Activated T-cell treated with anti-CD3 and anti-CD28 coated beads, Interleukin-2, amount 50 U/mL, for 72 hours (primary cell): ENCODE measurements around the gene KIT. TPM values are rescaled to one million over a fixed set of nuclear protein-coding genes. Genes with fewer than 3 reads are reported as not detected.

Experiments
- ATAC-seq, 2 donors: fragments of 150-1000 bp; cut with Tn5 transposase; replicated peaks in 1 of 2; 2 replicates each; pipeline ENCODE4 v1.10.0; 2021; ENCODE audit warnings: moderate library complexity in 2 of 2, mild to moderate bottlenecking in 1 of 2
- DNase-seq, 2 donors: peaks; one replicate each; pipeline ENCODE4 v3.0.0; 2021 to 2022; ENCODE audit warnings: mixed read lengths in 1 of 2
- H3K27ac Mint-ChIP-seq: one replicate; pipeline ENCODE4 v1.8.0; 2022; ENCODE audit warnings: mild to moderate bottlenecking, moderate library complexity, mixed read lengths
- H3K27me3 Mint-ChIP-seq: one replicate; pipeline ENCODE4 v1.8.0; 2022; ENCODE audit warnings: low read depth, mixed read lengths
- H3K36me3 Mint-ChIP-seq, 2 donors: one replicate each; pipeline ENCODE4 v1.8.0; 2022; ENCODE audit warnings: mixed read lengths in 2 of 2, mild to moderate bottlenecking in 1 of 2; ENCODE audit not compliant: insufficient read depth in 2 of 2
- H3K4me1 Mint-ChIP-seq: one replicate; pipeline ENCODE4 v1.8.0; 2022; ENCODE audit warnings: low read depth, mixed read lengths
- H3K4me3 Mint-ChIP-seq, 2 donors: one replicate each; pipeline ENCODE4 v1.8.0; 2022; ENCODE audit warnings: mild to moderate bottlenecking in 2 of 2, mixed read lengths in 2 of 2, moderate library complexity in 2 of 2
- H3K9me3 Mint-ChIP-seq, 2 donors: one replicate each; pipeline ENCODE4 v1.8.0; 2022; ENCODE audit warnings: mixed read lengths in 2 of 2
- total RNA-seq, 2 donors: library from RNA; stranded (reverse); gene quantifications; one replicate each; pipeline ENCODE4 v1.2.3, GENCODE V29; 2022

Gene KIT
- total RNA-seq, 2 donors from 2014 or later: 0.07 to 0.22 TPM

DNA sequence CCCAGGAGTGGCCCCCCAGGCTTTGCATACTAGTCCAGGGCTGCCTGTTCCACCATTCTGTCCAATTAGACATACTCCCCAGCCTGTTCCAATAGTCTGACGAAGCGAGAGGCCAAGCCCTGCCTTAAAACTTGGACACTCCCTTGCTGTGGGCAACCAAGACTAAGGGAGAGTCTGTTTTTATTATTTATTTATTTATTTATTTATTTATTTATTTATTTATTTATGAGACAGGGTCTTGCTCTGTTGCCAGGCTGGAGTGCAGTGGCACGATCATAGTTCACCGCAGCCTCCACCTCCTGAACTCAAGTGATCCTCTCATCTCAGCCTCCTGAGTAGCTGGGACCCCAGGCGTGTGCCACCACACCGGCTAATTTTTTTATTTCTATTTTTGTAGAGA, 6.6 kb downstream of the KIT start:
- no peak overlapping the region for H3K27ac Mint-ChIP-seq
- ATAC-seq: no peak
- H3K27me3 Mint-ChIP-seq: peaks cover 52% of the 10 kb centered on the region
- peaks cover 10% of the 10 kb centered on the region for H3K4me1 Mint-ChIP-seq
- H3K4me3 Mint-ChIP-seq: no peak overlapping the region
- H3K36me3 Mint-ChIP-seq: no peaks in the 10 kb centered on the region
- no peak for DNase-seq
- no peaks in the 10 kb centered on the region for H3K9me3 Mint-ChIP-seq

DNA sequence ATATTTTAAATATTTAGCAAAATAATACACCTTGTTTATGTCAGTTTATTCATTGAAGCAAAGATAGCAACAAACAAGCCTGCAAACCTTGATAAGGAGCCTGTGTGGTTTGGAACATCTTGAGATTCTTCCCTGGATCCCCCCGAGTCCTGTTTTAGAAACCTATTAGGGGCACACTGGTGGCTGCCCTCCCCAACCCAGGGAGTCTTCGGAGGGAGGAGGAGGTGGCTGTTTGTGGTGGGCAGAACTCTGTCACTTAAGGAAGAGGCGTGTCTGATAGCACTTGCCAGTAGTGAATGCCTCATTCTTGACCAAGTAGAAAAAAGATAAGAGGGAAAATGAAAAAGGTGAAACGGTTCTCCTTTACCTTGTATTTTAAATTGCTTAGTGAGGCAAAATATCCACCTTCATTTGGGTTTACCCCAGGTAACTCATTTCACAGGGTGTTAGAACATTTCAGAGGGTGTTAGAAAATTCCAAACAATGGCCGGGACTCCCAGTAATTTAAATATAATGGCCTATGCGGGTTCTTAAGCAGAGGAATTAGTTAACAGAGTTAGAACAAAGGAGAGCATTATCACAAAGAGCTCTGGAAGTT, 10.4 kb downstream of the KIT start:
- Mint-ChIP-seq H3K36me3 (no peaks in the 10 kb centered on the region), H3K27ac (no peak overlapping the region), H3K4me3 (no peak overlapping the region), H3K27me3 (peaks cover 31% of the 10 kb centered on the region), H3K9me3 (no peaks in the 10 kb centered on the region), H3K4me1 (no peaks in the 10 kb centered on the region)
- DNase-seq (no peak), ATAC-seq (no peak)

DNA sequence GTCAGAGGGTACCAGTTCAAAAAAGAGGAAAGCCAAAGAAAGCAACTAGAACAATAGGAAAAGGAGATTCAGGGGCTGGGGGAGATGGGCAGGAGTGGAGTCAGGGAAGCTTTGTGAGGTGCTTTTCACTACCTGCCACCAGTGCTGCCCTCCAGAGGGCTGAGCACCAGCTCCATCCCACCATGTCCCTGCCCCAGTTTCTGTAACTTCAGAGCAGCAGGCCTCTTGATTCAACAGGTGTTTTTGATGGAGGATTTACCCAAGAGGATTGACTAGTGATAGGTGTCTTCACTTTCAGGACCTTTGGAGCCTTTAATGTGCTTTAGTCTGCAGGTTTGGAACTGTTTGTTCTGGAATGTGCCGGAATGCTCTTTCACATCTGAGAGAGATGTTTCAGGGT, 12.1 kb downstream of the KIT start:
- ATAC-seq (no peak), DNase-seq (no peak)
- Mint-ChIP-seq H3K4me3 (no peak overlapping the region), H3K27ac (no peak overlapping the region), H3K4me1 (no peaks in the 10 kb centered on the region), H3K36me3 (no peaks in the 10 kb centered on the region), H3K9me3 (no peaks in the 10 kb centered on the region), H3K27me3 (peaks cover 21% of the 10 kb centered on the region)

DNA sequence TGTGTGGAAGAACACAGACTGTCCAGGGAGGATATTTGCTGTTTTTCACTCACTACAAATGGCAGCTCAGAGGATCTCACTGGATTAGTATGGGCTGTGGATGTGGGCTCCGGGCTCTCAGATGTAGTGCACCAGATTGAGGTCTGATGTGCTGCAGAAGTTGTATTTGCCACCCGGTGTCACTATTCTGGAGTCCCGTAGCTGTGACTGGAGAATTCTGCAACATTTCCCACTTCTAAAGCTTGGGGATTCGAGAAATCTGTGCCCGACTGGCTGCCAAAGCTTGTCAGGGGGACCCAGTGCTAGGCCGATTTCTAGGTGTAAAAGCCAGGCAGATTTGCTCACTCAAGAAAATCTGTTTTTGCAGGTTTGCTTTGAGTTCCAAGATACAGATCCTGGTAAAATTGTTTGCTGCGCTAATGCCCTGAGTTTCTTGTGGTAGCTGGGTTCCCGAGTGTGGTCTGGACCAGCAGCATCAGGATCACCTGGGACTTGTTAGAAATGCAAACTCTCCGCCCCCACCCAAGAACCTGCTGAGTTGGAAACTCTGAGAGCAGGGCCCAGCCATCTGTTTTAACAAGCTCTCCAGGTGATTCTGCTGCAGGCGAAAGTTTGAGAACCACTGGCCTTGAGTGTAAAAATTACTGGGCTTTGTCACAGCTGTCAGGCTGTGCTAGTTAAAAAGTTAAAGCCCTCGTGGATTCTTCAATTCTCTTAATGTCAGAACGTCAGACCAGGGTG, 18.1 kb downstream of the KIT start:
- no peaks in the 10 kb centered on the region for H3K4me1 Mint-ChIP-seq
- no peak overlapping the region for H3K27ac Mint-ChIP-seq
- no peaks in the 10 kb centered on the region for H3K27me3 Mint-ChIP-seq
- H3K36me3 Mint-ChIP-seq: no peaks in the 10 kb centered on the region
- ATAC-seq (no peak), DNase-seq (no peak)
- H3K4me3 Mint-ChIP-seq: no peak overlapping the region
- no peaks in the 10 kb centered on the region for H3K9me3 Mint-ChIP-seq

DNA sequence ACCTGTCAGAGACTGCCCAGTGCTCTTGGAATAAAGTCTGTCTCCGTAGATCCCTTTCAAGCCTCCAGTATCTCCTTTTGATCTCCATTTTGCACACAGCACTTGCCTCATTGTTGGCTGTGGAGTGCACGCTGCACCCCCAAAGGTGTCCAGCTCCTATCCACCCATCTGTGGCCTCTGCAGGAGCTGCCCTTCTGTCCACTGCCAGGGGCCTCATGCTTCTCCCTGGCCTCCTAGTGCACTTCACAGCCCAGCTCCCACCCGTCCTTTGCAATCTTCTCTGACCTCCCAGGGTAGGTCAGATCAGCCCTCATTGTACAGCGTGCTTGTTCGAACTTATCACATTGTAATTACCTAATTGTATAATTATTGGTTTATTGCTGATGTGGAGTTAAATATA, 18.9 kb downstream of the KIT start:
- H3K27me3 Mint-ChIP-seq: no peaks in the 10 kb centered on the region
- DNase-seq: no peak
- no peak overlapping the region for H3K4me3 Mint-ChIP-seq
- no peaks in the 10 kb centered on the region for H3K36me3 Mint-ChIP-seq
- no peak overlapping the region for H3K27ac Mint-ChIP-seq
- ATAC-seq: no peak
- H3K4me1 Mint-ChIP-seq: no peaks in the 10 kb centered on the region
- no peaks in the 10 kb centered on the region for H3K9me3 Mint-ChIP-seq

DNA sequence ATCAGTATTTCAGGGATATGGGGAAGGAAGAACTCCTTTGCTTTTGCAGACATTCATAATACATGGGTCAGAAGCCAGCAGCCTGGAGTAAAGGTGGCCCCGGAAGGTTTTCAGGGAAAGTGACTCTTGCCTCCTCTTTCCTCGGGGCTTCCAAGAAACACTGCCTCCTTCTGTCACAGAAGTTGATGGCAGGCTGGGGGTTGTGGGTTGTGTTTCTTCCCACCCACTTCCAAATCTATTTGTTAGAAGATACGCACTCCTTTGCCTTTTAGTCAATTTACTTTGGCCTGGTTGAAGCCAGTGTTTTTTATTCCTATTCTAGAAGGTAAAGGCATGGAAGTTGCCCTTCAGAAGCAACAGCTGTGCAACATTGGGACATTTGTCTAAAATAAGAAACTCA, 19.7 kb downstream of the KIT start:
- Mint-ChIP-seq H3K4me1 (no peaks in the 10 kb centered on the region), H3K36me3 (no peaks in the 10 kb centered on the region), H3K4me3 (no peak overlapping the region), H3K27me3 (no peaks in the 10 kb centered on the region), H3K9me3 (no peaks in the 10 kb centered on the region), H3K27ac (no peak overlapping the region)
- ATAC-seq (no peak), DNase-seq (no peak)

DNA sequence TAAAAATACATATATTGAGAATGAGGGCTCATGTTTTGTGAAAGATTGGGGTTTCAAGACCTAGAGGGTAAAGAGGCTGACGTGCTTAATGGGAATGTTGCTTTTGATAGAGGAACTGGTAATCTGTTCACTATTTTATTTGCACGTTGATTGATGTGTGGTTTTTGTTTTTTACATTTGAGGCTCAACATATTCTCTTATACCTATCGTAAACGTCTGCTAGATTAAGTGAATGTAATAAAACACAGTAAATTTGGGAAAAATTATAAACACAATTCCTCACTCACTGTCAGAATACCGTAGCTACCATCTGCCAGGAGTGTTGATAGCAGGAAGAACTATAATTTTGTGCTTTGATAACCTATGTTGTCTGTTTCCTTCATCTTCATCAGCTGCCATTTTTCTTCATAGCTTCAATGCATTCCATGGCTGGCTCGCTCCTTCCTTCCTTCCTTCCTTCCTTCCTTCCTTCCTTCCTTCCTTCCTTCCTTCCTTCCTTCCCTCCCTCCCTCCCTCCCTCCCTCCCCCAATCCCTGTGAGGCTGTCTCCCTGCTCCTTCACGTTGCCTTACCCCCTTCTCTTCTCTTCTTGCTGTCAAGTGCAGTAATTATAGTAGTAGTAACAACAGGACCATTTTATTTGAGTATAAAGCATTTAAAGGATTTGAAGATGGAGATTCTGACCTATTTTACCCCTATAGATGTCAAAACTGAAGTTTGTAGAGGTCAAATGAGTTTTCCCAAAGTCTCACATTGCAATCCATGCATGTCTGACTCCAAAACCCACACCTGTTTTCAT, 20.3 kb downstream of the KIT start:
- Mint-ChIP-seq H3K27me3 (no peaks in the 10 kb centered on the region), H3K36me3 (no peaks in the 10 kb centered on the region), H3K9me3 (no peaks in the 10 kb centered on the region), H3K27ac (no peak overlapping the region), H3K4me3 (no peak overlapping the region), H3K4me1 (no peaks in the 10 kb centered on the region)
- no peak for ATAC-seq
- no peak for DNase-seq

DNA sequence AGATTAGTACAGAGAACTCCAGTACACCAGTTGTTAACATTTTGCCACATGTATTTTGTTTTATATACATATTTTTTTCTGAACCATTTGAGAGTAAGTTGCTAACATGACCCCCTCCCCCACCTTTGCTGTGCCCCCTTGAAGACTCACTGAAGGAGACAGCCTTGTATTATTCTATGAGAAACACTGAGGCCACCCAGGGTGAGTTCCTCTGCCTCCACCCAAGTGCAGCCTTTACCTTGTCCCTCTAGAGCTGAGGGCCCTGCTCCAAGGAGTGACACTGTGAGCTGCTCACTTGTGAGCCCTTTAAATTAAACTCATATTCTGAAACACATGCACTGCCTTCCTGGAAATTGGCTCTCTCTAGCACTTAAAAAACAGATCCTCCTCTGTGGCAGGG, 21.1 kb downstream of the KIT start:
- Mint-ChIP-seq H3K36me3 (no peaks in the 10 kb centered on the region), H3K4me1 (peaks cover 4% of the 10 kb centered on the region), H3K27ac (peak overlapping the region; percentile 18), H3K4me3 (no peak overlapping the region), H3K27me3 (no peaks in the 10 kb centered on the region), H3K9me3 (no peaks in the 10 kb centered on the region)
- ATAC-seq (no peak), DNase-seq (no peak)

DNA sequence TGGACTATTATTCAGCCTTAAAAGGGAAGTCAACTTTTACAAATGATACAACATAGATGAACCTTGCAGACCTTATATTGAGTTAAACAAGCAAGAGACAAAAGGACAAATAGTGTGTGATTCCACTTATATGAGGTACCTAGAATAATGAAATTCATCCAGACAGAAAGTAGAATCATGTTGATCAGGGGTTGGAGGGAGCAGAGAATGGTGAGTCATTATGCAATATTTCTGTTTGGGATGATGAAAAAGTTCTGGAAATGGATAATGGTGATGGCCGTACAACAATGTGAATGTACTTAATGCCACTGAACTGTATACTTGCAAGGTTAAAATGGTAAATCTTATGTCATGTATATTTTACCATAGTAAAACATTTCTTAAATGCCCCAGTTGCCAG, 22.1 kb downstream of the KIT start:
- ATAC-seq: no peak
- peaks cover 13% of the 10 kb centered on the region for H3K4me1 Mint-ChIP-seq
- no peaks in the 10 kb centered on the region for H3K36me3 Mint-ChIP-seq
- no peaks in the 10 kb centered on the region for H3K27me3 Mint-ChIP-seq
- no peaks in the 10 kb centered on the region for H3K9me3 Mint-ChIP-seq
- DNase-seq: no peak
- H3K27ac Mint-ChIP-seq: no peak overlapping the region
- no peak overlapping the region for H3K4me3 Mint-ChIP-seq

DNA sequence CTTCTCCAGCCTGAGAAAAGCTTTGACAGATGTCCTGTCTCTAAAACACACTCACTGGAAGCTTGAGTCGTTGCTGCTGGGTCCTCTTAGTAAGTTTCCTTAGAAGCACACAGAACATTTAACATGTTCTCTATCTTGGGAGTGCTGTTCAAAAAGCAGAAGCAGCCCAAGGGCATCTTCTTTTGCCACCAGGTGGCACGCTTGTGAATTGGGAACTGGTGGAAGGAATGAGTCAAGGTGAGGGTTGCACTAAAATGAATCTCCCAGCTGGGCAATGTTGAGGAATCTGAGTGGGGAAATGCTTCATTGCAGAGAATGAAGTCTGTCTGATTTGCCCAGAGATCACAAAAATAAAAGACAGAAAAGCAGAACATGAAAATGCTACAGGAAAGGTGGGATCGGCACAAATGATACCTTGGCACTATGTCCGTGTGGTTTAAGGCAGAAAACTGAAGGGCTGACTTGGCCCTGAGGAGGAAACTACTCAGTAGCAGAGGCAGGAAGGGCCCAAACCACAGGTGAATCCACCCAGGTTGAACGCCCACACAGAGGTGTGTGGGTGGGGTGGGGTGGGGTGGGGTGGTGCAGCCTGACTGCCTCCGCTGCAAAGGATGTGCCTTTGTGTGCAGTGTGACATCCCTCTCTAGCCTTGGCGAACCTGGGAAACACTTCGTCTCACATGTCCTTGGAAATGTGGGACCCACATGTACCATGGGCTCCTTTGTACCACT, 26.0 kb downstream of the KIT start:
- peak; percentile 74 for ATAC-seq
- Mint-ChIP-seq H3K9me3 (no peaks in the 10 kb centered on the region), H3K4me3 (peak overlapping the region; percentile 29 to 36), H3K27me3 (no peaks in the 10 kb centered on the region), H3K27ac (peak overlapping the region; percentile 63), H3K4me1 (peaks cover 24% of the 10 kb centered on the region), H3K36me3 (no peaks in the 10 kb centered on the region)
- peak; percentile 48 to 64 for DNase-seq

DNA sequence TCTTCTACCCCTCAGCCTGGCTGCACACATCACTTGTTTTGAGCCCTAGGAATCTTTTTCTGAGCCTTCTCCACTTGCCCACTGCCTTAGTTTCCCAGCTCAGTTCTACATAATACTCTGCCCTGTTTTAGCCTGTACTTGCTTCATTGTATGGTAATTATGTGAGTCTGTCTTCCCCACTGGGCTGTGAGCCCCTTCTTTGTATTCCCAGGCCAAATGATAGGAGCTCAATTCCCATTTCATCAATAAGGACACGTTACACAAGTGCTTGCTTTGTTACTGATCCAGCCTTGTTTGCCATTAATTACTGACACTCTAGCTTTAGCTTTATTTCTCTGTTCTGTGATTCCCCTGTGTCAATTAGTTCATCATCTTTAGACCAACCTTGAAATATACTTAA, 28.1 kb downstream of the KIT start:
- H3K36me3 Mint-ChIP-seq: no peaks in the 10 kb centered on the region
- no peak overlapping the region for H3K27ac Mint-ChIP-seq
- no peaks in the 10 kb centered on the region for H3K9me3 Mint-ChIP-seq
- no peak for DNase-seq
- peaks cover 24% of the 10 kb centered on the region for H3K4me1 Mint-ChIP-seq
- H3K4me3 Mint-ChIP-seq: no peak overlapping the region
- no peaks in the 10 kb centered on the region for H3K27me3 Mint-ChIP-seq
- ATAC-seq: no peak

DNA sequence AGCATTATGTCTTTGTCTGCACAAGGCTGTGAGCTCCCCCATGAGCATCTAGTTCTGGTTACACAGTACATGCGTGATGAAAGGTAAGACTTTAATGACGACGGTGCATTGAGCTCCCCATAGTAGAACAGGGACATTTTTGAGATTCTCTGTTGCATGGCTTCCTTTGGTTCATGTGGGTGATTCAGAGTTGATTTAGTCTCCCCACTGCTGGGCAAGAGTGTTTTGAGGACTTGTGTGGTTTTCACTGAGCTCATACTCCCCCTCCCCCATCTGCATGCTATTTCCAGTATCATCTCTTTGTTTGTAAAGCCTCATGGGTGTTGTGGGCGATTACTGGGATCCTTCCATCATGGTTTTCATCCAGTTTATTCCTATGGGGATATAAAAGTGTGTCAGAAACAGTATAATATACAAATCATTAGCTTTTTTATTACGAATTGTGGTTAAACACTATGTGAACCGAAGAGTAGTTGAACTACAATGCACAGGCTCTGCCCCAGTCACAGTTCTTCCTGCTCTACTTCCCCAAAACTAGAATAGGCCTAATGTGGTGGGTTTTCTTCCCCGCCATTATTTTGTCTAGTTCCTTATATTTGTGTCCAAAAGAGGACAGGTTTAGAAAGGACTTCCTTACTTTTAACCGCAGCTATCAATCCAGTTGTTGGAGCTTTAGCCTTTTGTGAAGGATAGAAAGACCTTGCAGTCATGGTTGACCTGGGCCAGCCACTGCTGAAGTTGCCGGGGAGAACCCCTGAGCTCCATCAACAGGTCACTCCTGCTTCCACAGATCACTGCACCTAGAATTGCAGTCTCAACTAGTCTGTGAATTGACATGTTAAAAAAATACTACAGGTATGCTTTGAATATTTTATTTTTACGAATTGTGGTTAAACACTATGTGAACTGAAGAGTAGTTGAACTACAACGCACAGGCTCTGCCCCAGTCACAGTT, 30.4 kb downstream of the KIT start:
- Mint-ChIP-seq H3K4me1 (peaks cover 24% of the 10 kb centered on the region), H3K27ac (no peak overlapping the region)
- DNase-seq: no peak

More for the DNA sequence above, 30.4 kb downstream of the KIT start:
- no peaks in the 10 kb centered on the region for H3K27me3 Mint-ChIP-seq
- no peaks in the 10 kb centered on the region for H3K36me3 Mint-ChIP-seq
- no peak overlapping the region for H3K4me3 Mint-ChIP-seq
- ATAC-seq: peak; percentile 28 to 43
- H3K9me3 Mint-ChIP-seq: no peaks in the 10 kb centered on the region
